H9 (cell line): ENCODE measurements around the gene OXSM. TPM values are rescaled to one million over a fixed set of nuclear protein-coding genes. Genes with fewer than 3 reads are reported as not detected.

Experiments
- DNase-seq: peaks from one replicate; pipeline ENCODE4 v3.0.0-alpha.2; 2017
- H2AFZ ChIP-seq: one replicate; pipeline ENCODE4 v1.6.1; 2013; ENCODE audit warnings: mild to moderate bottlenecking, low read length, control low read depth, moderate library complexity
- H2AK5ac ChIP-seq: 2 replicates; pipeline ENCODE4 v1.6.1; 2013; ENCODE audit warnings: low read length, control low read depth, mixed read lengths; ENCODE audit not compliant: insufficient read length
- H2BK120ac ChIP-seq: one replicate; pipeline ENCODE4 v1.6.1; 2013; ENCODE audit warnings: low read depth, mild to moderate bottlenecking, low read length, control low read depth, inconsistent platforms; ENCODE audit not compliant: poor library complexity, severe bottlenecking
- H2BK12ac ChIP-seq: 2 replicates; pipeline ENCODE4 v1.6.1; 2013; ENCODE audit warnings: low read length, control low read depth, mixed read lengths, low read depth; ENCODE audit not compliant: insufficient read length
- H2BK15ac ChIP-seq: 2 replicates; pipeline ENCODE4 v1.6.1; 2013; ENCODE audit warnings: low read depth, low read length, control low read depth
- H2BK20ac ChIP-seq: one replicate; pipeline ENCODE4 v1.6.1; 2013; ENCODE audit warnings: low read depth, mild to moderate bottlenecking, low read length, control low read depth, inconsistent platforms; ENCODE audit not compliant: poor library complexity, severe bottlenecking
- H2BK5ac ChIP-seq: 2 replicates; pipeline ENCODE4 v1.6.1; 2013; ENCODE audit warnings: low read length, control low read depth, mixed read lengths; ENCODE audit not compliant: insufficient read length
- H3K14ac ChIP-seq: 2 replicates; pipeline ENCODE4 v1.6.1; 2013; ENCODE audit warnings: low read length, control low read depth; ENCODE audit not compliant: insufficient read depth
- H3K18ac ChIP-seq: 2 replicates; pipeline ENCODE4 v1.6.1; 2013; ENCODE audit warnings: low read depth, mild to moderate bottlenecking, mixed read lengths, low read length, control low read depth; ENCODE audit not compliant: insufficient read length
- H3K23ac ChIP-seq: 2 replicates; pipeline ENCODE4 v1.6.1; 2013; ENCODE audit warnings: low read length, control low read depth, mixed read lengths, low read depth; ENCODE audit not compliant: insufficient read length
- H3K23me2 ChIP-seq: 2 replicates; pipeline ENCODE4 v1.6.1; 2013; ENCODE audit warnings: low read depth, mild to moderate bottlenecking, mixed read lengths, low read length, control low read depth; ENCODE audit not compliant: insufficient read length, poor library complexity, severe bottlenecking
- H3K27ac ChIP-seq: 2 replicates; pipeline ENCODE4 v1.5.1; 2013; ENCODE audit warnings: low read length, control low read depth, mixed read lengths, low read depth; ENCODE audit not compliant: insufficient read length
- H3K27me3 ChIP-seq: 2 replicates; pipeline ENCODE4 v1.6.1; 2013; ENCODE audit warnings: low read length, control low read depth, inconsistent platforms; ENCODE audit not compliant: insufficient read depth
- H3K4ac ChIP-seq: 2 replicates; pipeline ENCODE4 v1.6.1; 2013; ENCODE audit warnings: low read depth, mild to moderate bottlenecking, control low read depth, inconsistent platforms, low read length, moderate library complexity
- H3K4me1 ChIP-seq: 2 replicates; pipeline ENCODE4 v1.6.1; 2013; ENCODE audit warnings: low read length, control low read depth, inconsistent platforms; ENCODE audit not compliant: insufficient read depth
- H3K4me2 ChIP-seq: 2 replicates; pipeline ENCODE4 v1.6.1; 2013; ENCODE audit warnings: low read length, control low read depth, mixed read lengths; ENCODE audit not compliant: insufficient read length, insufficient read depth
- H3K56ac ChIP-seq: 2 replicates; pipeline ENCODE4 v1.6.1; 2013; ENCODE audit warnings: low read depth, mild to moderate bottlenecking, mixed read lengths, low read length, control low read depth; ENCODE audit not compliant: insufficient read length
- H3K79me1 ChIP-seq: 2 replicates; pipeline ENCODE4 v1.6.1; 2013; ENCODE audit warnings: low read depth, mild to moderate bottlenecking, moderate library complexity, low read length, control low read depth, inconsistent platforms; ENCODE audit not compliant: insufficient read depth, poor library complexity, severe bottlenecking
- H3K79me2 ChIP-seq: 2 replicates; pipeline ENCODE4 v1.6.1; 2013; ENCODE audit warnings: low read length, control low read depth, inconsistent platforms; ENCODE audit not compliant: insufficient read depth
- H3K9ac ChIP-seq: 2 replicates; pipeline ENCODE4 v1.6.1; 2013; ENCODE audit warnings: low read length, control low read depth, mixed read lengths; ENCODE audit not compliant: insufficient read length; ENCODE audit errors: extremely low read depth
- H3K9me3 ChIP-seq: one replicate; pipeline ENCODE4 v1.6.1; 2013; ENCODE audit warnings: low read depth, low read length, inconsistent platforms; ENCODE audit not compliant: control insufficient read depth
- H3T11ph ChIP-seq: one replicate; pipeline ENCODE4 v1.6.1; 2013; ENCODE audit warnings: mild to moderate bottlenecking, low read length, control low read depth, inconsistent platforms
- H4K20me1 ChIP-seq: one replicate; pipeline ENCODE4 v1.6.1; 2013; ENCODE audit not compliant: control insufficient read depth, insufficient read length, insufficient read depth
- H4K5ac ChIP-seq: 2 replicates; pipeline ENCODE4 v1.6.1; 2013; ENCODE audit warnings: low read depth, mild to moderate bottlenecking, mixed read lengths, low read length, control low read depth; ENCODE audit not compliant: insufficient read length
- H4K8ac ChIP-seq: replicated peaks from 2 replicates; pipeline ENCODE4 v1.6.1; 2013; ENCODE audit warnings: low read length, control low read depth, mixed read lengths, low read depth; ENCODE audit not compliant: insufficient read length
- H4K91ac ChIP-seq: 2 replicates; pipeline ENCODE4 v1.6.1; 2013; ENCODE audit warnings: low read depth, mild to moderate bottlenecking, moderate library complexity, mixed read lengths, low read length, control low read depth; ENCODE audit not compliant: insufficient read length
- H3K27ac Mint-ChIP-seq, 3 experiments: 2 replicates in 2 of 3; 3 replicates in 1 of 3; pipeline ENCODE4 v1.8.0; 2020 to 2021; ENCODE audit warnings: mixed read lengths in 3 of 3, mild to moderate bottlenecking in 1 of 3, moderate library complexity in 1 of 3
- H3K27me3 Mint-ChIP-seq: 2 replicates; pipeline ENCODE4 v1.8.0; 2021; ENCODE audit warnings: low read depth, mild to moderate bottlenecking, moderate library complexity, mixed read lengths
- H3K36me3 Mint-ChIP-seq, 3 experiments: 2 replicates in 2 of 3; 3 replicates in 1 of 3; pipeline ENCODE4 v1.8.0; 2020 to 2021; ENCODE audit warnings: low read depth in 3 of 3, mixed read lengths in 3 of 3; ENCODE audit not compliant: insufficient read depth in 1 of 3
- H3K4me1 Mint-ChIP-seq, 2 experiments: 2 replicates each; pipeline ENCODE4 v1.8.0; 2020; ENCODE audit warnings: mixed read lengths in 2 of 2
- H3K4me3 Mint-ChIP-seq, 2 experiments: 2 replicates in 1 of 2; 3 replicates in 1 of 2; pipeline ENCODE4 v1.8.0; 2020 to 2021; ENCODE audit warnings: mild to moderate bottlenecking in 2 of 2, mixed read lengths in 2 of 2, moderate library complexity in 1 of 2
- H3K9me3 Mint-ChIP-seq, 2 experiments: 2 replicates in 1 of 2; 3 replicates in 1 of 2; pipeline ENCODE4 v1.8.0; 2020; ENCODE audit warnings: mild to moderate bottlenecking in 2 of 2, mixed read lengths in 2 of 2, moderate library complexity in 1 of 2
- whole genome bisulfite sequencing: extraction: QIAGEN DNeasy Blood & Tissue Kit; methylation state at CpG from one replicate; pipeline ENCODE4 v1.1.7; 2013; ENCODE audit warnings: missing lambda C conversion rate, low lambda C conversion rate, mixed read lengths; ENCODE audit not compliant: insufficient read length; ENCODE audit errors: extremely low coverage; 5-methylcytosine and 5-hydroxymethylcytosine counted together
- total RNA-seq: library from RNA; stranded (reverse); gene quantifications from 2 replicates; pipeline ENCODE4 v1.2.1, GENCODE V29; 2021
- TF ChIP-seq, protein P1 (sequence below): fragments of 200-600 bp; sonication (generic); conservative IDR thresholded peaks from 3 replicates; pipeline ENCODE4 v1.8.0; 2021; ENCODE audit warnings: antibody characterized with exemption, mild to moderate bottlenecking

OXSM gene
- total RNA-seq, 1 experiment from 2014 or later, result 2.5 TPM

GRCh38 chr3:25804676-25805075, 14.8 kb downstream of the OXSM start:
- DNase-seq, result no peak
- no peak overlapping the region for H2BK5ac ChIP-seq
- Mint-ChIP-seq H3K36me3 (no peaks in the 10 kb centered on the region), H3K4me3 (no peak overlapping the region), H3K4me1 (no peaks in the 10 kb centered on the region), H3K27me3 (no peaks in the 10 kb centered on the region), H3K27ac (no peak overlapping the region), H3K9me3 (no peaks in the 10 kb centered on the region)
- no peak overlapping the region for H2BK20ac ChIP-seq
- H2AFZ ChIP-seq, result no peak overlapping the region
- no peak overlapping the region for H3K9ac ChIP-seq
- H3K27me3 ChIP-seq, result no peaks in the 10 kb centered on the region
- H3K4me2 ChIP-seq, result no peak overlapping the region
- WGBS, result no CpG with 5 or more reads among the region's 1 CpG
- H3K14ac ChIP-seq, result no peak overlapping the region
- no peaks in the 10 kb centered on the region for H3K79me1 ChIP-seq
- no peak overlapping the region for H4K8ac ChIP-seq
- no peak overlapping the region for H2AK5ac ChIP-seq
- H4K91ac ChIP-seq, result no peak overlapping the region
- no peak overlapping the region for H2BK12ac ChIP-seq
- no peak overlapping the region for H4K5ac ChIP-seq
- no peak overlapping the region for H2BK15ac ChIP-seq
- no peak overlapping the region for H2BK120ac ChIP-seq
- H3K79me2 ChIP-seq, result no peaks in the 10 kb centered on the region
- H3K9me3 ChIP-seq, result no peaks in the 10 kb centered on the region
- TF ChIP-seq, protein P1, sequence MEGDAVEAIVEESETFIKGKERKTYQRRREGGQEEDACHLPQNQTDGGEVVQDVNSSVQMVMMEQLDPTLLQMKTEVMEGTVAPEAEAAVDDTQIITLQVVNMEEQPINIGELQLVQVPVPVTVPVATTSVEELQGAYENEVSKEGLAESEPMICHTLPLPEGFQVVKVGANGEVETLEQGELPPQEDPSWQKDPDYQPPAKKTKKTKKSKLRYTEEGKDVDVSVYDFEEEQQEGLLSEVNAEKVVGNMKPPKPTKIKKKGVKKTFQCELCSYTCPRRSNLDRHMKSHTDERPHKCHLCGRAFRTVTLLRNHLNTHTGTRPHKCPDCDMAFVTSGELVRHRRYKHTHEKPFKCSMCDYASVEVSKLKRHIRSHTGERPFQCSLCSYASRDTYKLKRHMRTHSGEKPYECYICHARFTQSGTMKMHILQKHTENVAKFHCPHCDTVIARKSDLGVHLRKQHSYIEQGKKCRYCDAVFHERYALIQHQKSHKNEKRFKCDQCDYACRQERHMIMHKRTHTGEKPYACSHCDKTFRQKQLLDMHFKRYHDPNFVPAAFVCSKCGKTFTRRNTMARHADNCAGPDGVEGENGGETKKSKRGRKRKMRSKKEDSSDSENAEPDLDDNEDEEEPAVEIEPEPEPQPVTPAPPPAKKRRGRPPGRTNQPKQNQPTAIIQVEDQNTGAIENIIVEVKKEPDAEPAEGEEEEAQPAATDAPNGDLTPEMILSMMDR, result no peak
- no peak overlapping the region for H3K18ac ChIP-seq
- no peak overlapping the region for H3K56ac ChIP-seq
- no peak overlapping the region for H3K23ac ChIP-seq
- no peaks in the 10 kb centered on the region for H3K4me1 ChIP-seq
- no peak overlapping the region for H3T11ph ChIP-seq
- no peaks in the 10 kb centered on the region for H3K23me2 ChIP-seq
- no peak overlapping the region for H3K4ac ChIP-seq
- no peak overlapping the region for H3K27ac ChIP-seq
- H4K20me1 ChIP-seq, result no peaks in the 10 kb centered on the region
